OCI-LY1 (cell line): ENCODE measurements around the gene NOTCH1.

Experiments used
- H2AFZ ChIP-seq: fragments of 200-600 bp; sonication (generic), shearing (Covaris generic); 2 replicates; pipeline ENCODE4 v1.6.0; 2014; ENCODE audit warnings: antibody characterized with exemption, mild to moderate bottlenecking, low read length
- H3F3A ChIP-seq: fragments of 200-600 bp; sonication (generic), shearing (Covaris generic); 2 replicates; pipeline ENCODE4 v1.6.0; 2014; ENCODE audit warnings: mild to moderate bottlenecking, antibody characterized with exemption, low read length, moderate library complexity; ENCODE audit not compliant: insufficient read depth
- H3K27ac ChIP-seq: fragments of 200-600 bp; sonication (generic); 2 replicates; pipeline ENCODE4 v1.5.1; 2014; ENCODE audit warnings: low read length, mixed run types, mild to moderate bottlenecking, low read depth; ENCODE audit not compliant: poor library complexity, severe bottlenecking
- H3K27me3 ChIP-seq: fragments of 200-600 bp; sonication (generic); 2 replicates; pipeline ENCODE4 v1.6.0; 2014; ENCODE audit warnings: antibody characterized with exemption, mild to moderate bottlenecking, low read length, moderate library complexity; ENCODE audit not compliant: insufficient read depth
- H3K36me3 ChIP-seq: fragments of 200-600 bp; sonication (generic); 2 replicates; pipeline ENCODE4 v1.6.1; 2014; ENCODE audit warnings: mild to moderate bottlenecking, antibody characterized with exemption, low read length, moderate library complexity, mixed read lengths; ENCODE audit not compliant: insufficient read depth
- H3K4me1 ChIP-seq: fragments of 200-600 bp; sonication (generic); 2 replicates; pipeline ENCODE4 v1.5.1; 2014; ENCODE audit warnings: mild to moderate bottlenecking, low read length, moderate library complexity; ENCODE audit not compliant: insufficient read depth, severe bottlenecking
- H3K4me2 ChIP-seq: fragments of 200-600 bp; sonication (generic), shearing (Covaris generic); 2 replicates; pipeline ENCODE4 v1.6.1; 2014; ENCODE audit warnings: low read length
- H3K4me3 ChIP-seq: fragments of 200-600 bp; sonication (generic); 2 replicates; pipeline ENCODE4 v1.5.1; 2014; ENCODE audit warnings: low read length, low read depth, mild to moderate bottlenecking, mixed read lengths; ENCODE audit not compliant: poor library complexity, severe bottlenecking
- H3K79me2 ChIP-seq: fragments of 200-600 bp; shearing (Covaris generic); 2 replicates; pipeline ENCODE4 v1.6.1; 2016; ENCODE audit warnings: mixed run types, low read length, mixed read lengths; ENCODE audit not compliant: insufficient read depth
- H3K9ac ChIP-seq: fragments of 200-600 bp; sonication (generic), shearing (Covaris generic); 2 replicates; pipeline ENCODE4 v1.6.1; 2014; ENCODE audit warnings: mild to moderate bottlenecking, low read length, mixed read lengths
- H3K9me2 ChIP-seq: fragments of 200-600 bp; sonication (generic), shearing (Covaris generic); 2 replicates; pipeline ENCODE4 v1.6.1; 2014; ENCODE audit warnings: low read depth, mild to moderate bottlenecking, low read length, mixed read lengths
- H3K9me3 ChIP-seq: fragments of 200-600 bp; shearing (Covaris generic); 2 replicates; pipeline ENCODE4 v1.6.1; 2014; ENCODE audit warnings: low read length, mixed read lengths
- H4K20me1 ChIP-seq: fragments of 200-600 bp; sonication (generic), shearing (Covaris generic); 2 replicates; pipeline ENCODE4 v1.6.0; 2016; ENCODE audit warnings: mild to moderate bottlenecking, low read length; ENCODE audit not compliant: insufficient read depth
- EZH2 ChIP-seq: fragments of 200-600 bp; sonication (generic), shearing (Covaris generic); IDR thresholded peaks from 2 replicates; pipeline ENCODE4 v1.8.0; 2017; ENCODE audit warnings: borderline replicate concordance, mixed run types, mild to moderate bottlenecking, antibody characterized with exemption, low read length, moderate library complexity, mixed read lengths
- TF ChIP-seq, protein P1 (sequence below): fragments of 200-600 bp; sonication (generic), shearing (Covaris generic); IDR thresholded peaks from 2 replicates; pipeline ENCODE4 v1.5.1; 2017; ENCODE audit warnings: mild to moderate bottlenecking, antibody characterized with exemption, low read length, moderate library complexity, mixed read lengths

The NOTCH1 gene

GRCh38 chr9:136448655-136449054 lies 97.2 kb downstream of the NOTCH1 start:
- no peaks in the 10 kb centered on the region for H3K79me2 ChIP-seq
- peaks cover 84% of the 10 kb centered on the region for H3K36me3 ChIP-seq
- H3K27ac ChIP-seq = no peak overlapping the region
- H2AFZ ChIP-seq = no peak overlapping the region
- H3K4me2 ChIP-seq = no peak overlapping the region
- no peaks in the 10 kb centered on the region for H3F3A ChIP-seq
- no peaks in the 10 kb centered on the region for H3K9me2 ChIP-seq
- no peaks in the 10 kb centered on the region for H3K4me1 ChIP-seq
- H3K27me3 ChIP-seq = no peaks in the 10 kb centered on the region
- no peak for TF ChIP-seq EZH2
- TF ChIP-seq, protein P1, sequence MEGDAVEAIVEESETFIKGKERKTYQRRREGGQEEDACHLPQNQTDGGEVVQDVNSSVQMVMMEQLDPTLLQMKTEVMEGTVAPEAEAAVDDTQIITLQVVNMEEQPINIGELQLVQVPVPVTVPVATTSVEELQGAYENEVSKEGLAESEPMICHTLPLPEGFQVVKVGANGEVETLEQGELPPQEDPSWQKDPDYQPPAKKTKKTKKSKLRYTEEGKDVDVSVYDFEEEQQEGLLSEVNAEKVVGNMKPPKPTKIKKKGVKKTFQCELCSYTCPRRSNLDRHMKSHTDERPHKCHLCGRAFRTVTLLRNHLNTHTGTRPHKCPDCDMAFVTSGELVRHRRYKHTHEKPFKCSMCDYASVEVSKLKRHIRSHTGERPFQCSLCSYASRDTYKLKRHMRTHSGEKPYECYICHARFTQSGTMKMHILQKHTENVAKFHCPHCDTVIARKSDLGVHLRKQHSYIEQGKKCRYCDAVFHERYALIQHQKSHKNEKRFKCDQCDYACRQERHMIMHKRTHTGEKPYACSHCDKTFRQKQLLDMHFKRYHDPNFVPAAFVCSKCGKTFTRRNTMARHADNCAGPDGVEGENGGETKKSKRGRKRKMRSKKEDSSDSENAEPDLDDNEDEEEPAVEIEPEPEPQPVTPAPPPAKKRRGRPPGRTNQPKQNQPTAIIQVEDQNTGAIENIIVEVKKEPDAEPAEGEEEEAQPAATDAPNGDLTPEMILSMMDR = no peak
- H3K9ac ChIP-seq = no peak overlapping the region
- H4K20me1 ChIP-seq = no peaks in the 10 kb centered on the region
- no peaks in the 10 kb centered on the region for H3K9me3 ChIP-seq
- no peak overlapping the region for H3K4me3 ChIP-seq

DNA sequence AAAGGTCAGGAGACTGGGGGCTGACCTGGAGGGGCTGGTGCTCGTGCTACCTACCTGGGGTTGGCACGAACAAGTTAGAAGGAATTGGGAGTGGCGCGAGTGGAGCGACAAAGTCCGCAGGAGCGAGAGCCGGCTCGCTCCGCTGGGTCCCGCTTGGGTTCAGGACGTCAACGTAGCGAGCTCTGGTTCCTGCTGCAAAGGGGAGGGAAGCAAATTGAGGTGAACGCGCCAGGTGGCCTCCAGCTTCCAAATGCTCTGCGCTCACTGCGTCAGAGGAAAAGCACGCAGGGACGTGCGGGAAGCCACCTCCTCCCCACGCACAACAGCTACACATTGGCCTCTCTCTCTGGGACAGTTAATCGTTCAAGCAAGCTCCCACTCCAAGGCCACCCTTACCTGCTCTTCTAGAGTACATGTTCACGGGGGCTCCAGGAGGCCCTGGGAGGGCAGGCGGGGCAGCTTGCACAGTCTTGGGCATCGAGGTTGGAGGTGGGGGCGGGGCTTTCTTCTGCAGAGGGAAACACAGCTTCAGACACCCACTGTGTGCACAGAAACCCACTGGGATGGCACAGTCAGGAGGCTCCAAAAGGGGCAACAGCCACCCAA lies 98.6 kb downstream of the NOTCH1 start:
- peaks cover 87% of the 10 kb centered on the region for H3K36me3 ChIP-seq
- H3K4me2 ChIP-seq = no peak overlapping the region
- H3K9me3 ChIP-seq = no peaks in the 10 kb centered on the region
- no peaks in the 10 kb centered on the region for H3K79me2 ChIP-seq
- no peaks in the 10 kb centered on the region for H3K27me3 ChIP-seq
- H3K4me3 ChIP-seq = no peak overlapping the region
- H4K20me1 ChIP-seq = no peaks in the 10 kb centered on the region
- H2AFZ ChIP-seq = no peak overlapping the region
- H3F3A ChIP-seq = no peaks in the 10 kb centered on the region
- H3K9ac ChIP-seq = no peak overlapping the region
- no peaks in the 10 kb centered on the region for H3K4me1 ChIP-seq
- H3K27ac ChIP-seq = no peak overlapping the region
- TF ChIP-seq EZH2 = no peak
- TF ChIP-seq, protein P1 = no peak
- no peaks in the 10 kb centered on the region for H3K9me2 ChIP-seq

- no peak overlapping the region for H2AFZ ChIP-seq
- no peak overlapping the region for H3K4me3 ChIP-seq
- no peaks in the 10 kb centered on the region for H3F3A ChIP-seq
- TF ChIP-seq, protein P1 = no peak
- no peak for TF ChIP-seq EZH2
- H3K79me2 ChIP-seq = no peaks in the 10 kb centered on the region
- H3K36me3 ChIP-seq = peaks cover 89% of the 10 kb centered on the region
- H3K27me3 ChIP-seq = no peaks in the 10 kb centered on the region
- H3K9me3 ChIP-seq = no peaks in the 10 kb centered on the region
- no peak overlapping the region for H3K9ac ChIP-seq
- H3K4me2 ChIP-seq = no peak overlapping the region
- no peak overlapping the region for H3K27ac ChIP-seq
- no peaks in the 10 kb centered on the region for H3K4me1 ChIP-seq
- H4K20me1 ChIP-seq = no peaks in the 10 kb centered on the region
- no peaks in the 10 kb centered on the region for H3K9me2 ChIP-seq
Measured at GRCh38 chr9:136445799-136446198, 100.0 kb downstream of the NOTCH1 start.
